Left ventricle myocardium inferior (tissue), 1 donor: ENCODE results near the gene PRDM16. TPM values are rescaled to one million over a fixed set of nuclear protein-coding genes. Genes with fewer than 3 reads are reported as not detected.

Experiments
- DNase-seq: peaks from one replicate; pipeline ENCODE4 v3.0.0-alpha.2; 2020
- H3K27ac ChIP-seq: fragments of 200-600 bp; replicated peaks from 2 replicates; pipeline ENCODE4 v1.8.0; 2021
- H3K27me3 ChIP-seq: fragments of 200-600 bp; 2 replicates; pipeline ENCODE4 v1.8.0; 2021; ENCODE audit warnings: low read depth
- H3K36me3 ChIP-seq: fragments of 200-600 bp; 2 replicates; pipeline ENCODE4 v1.8.0; 2021
- H3K4me1 ChIP-seq: fragments of 200-600 bp; 2 replicates; pipeline ENCODE4 v1.8.0; 2021
- H3K4me3 ChIP-seq: fragments of 200-600 bp; 2 replicates; pipeline ENCODE4 v1.8.0; 2021; ENCODE audit warnings: mild to moderate bottlenecking, moderate library complexity
- H3K9me3 ChIP-seq: fragments of 200-600 bp; replicated peaks from 2 replicates; pipeline ENCODE4 v1.8.0; 2021
- CTCF ChIP-seq: fragments of 200-600 bp; IDR thresholded peaks from 2 replicates; pipeline ENCODE4 v1.8.0; 2021; ENCODE audit warnings: antibody characterized with exemption, mild to moderate bottlenecking, borderline replicate concordance
- intact Hi-C: fragments of 100-400 bp; cut with micrococcal nuclease; formaldehyde crosslinking; loops from one replicate; pipeline ENCODE4 v1.11.0; 2022
- total RNA-seq: library from RNA; stranded (reverse); fragmentation: NEBNext Ultra II Directional; extraction: Animal tissue kit (Norgen Biotek cat#: 25700); gene quantifications from one replicate; pipeline ENCODE4 v1.2.1, GENCODE V29; 2021
- donor health status: DM: no; HTN: yes; CAD: no; lungs with severe emphysema.

The PRDM16 gene
- total RNA-seq, 1 donor from 2014 or later = 16.6 TPM

- no peak overlapping the region for H3K4me3 ChIP-seq
- peak overlapping the region; percentile 62 for H3K27ac ChIP-seq
- TF ChIP-seq CTCF = no peak
- intact Hi-C loops = no loop called here
- H3K27me3 ChIP-seq = no peaks in the 10 kb centered on the region
- H3K4me1 ChIP-seq = peaks cover 43% of the 10 kb centered on the region
- no peaks in the 10 kb centered on the region for H3K36me3 ChIP-seq
- no peaks in the 10 kb centered on the region for H3K9me3 ChIP-seq
- no peak for DNase-seq
These were observed 125.9 kb downstream of the PRDM16 start for GRCh38 chr1:3194760-3195479.

- H3K27ac ChIP-seq = peak overlapping the region; percentile 62
- no peaks in the 10 kb centered on the region for H3K9me3 ChIP-seq
- DNase-seq = no peak
- intact Hi-C loops = no loop called here
- no peak overlapping the region for H3K4me3 ChIP-seq
- no peaks in the 10 kb centered on the region for H3K27me3 ChIP-seq
- TF ChIP-seq CTCF = no peak
- peaks cover 43% of the 10 kb centered on the region for H3K4me1 ChIP-seq
- no peaks in the 10 kb centered on the region for H3K36me3 ChIP-seq
These were observed 126.4 kb downstream of the PRDM16 start for GRCh38 chr1:3195480-3195815.

- intact Hi-C loops = no loop called here
- DNase-seq = no peak
These were observed 127.0 kb downstream of the PRDM16 start for GRCh38 chr1:3195966-3196515.

GRCh38 chr1:3196577-3197245, 127.7 kb downstream of the PRDM16 start:
- Histone ChIP-seq H3K27ac (peak overlapping the region; percentile 62), H3K4me1 (peaks cover 43% of the 10 kb centered on the region), H3K9me3 (no peaks in the 10 kb centered on the region), H3K36me3 (no peaks in the 10 kb centered on the region), H3K4me3 (no peak overlapping the region), H3K27me3 (no peaks in the 10 kb centered on the region)
- intact Hi-C loops = no loop called here
- TF ChIP-seq CTCF = no peak
- DNase-seq = no peak

More at GRCh38 chr1:3195966-3196515, 127.0 kb downstream of the PRDM16 start:
- H3K27ac ChIP-seq = peak overlapping the region; percentile 62
- peaks cover 43% of the 10 kb centered on the region for H3K4me1 ChIP-seq
- H3K9me3 ChIP-seq = no peaks in the 10 kb centered on the region
- no peaks in the 10 kb centered on the region for H3K36me3 ChIP-seq
- H3K27me3 ChIP-seq = no peaks in the 10 kb centered on the region
- no peak for TF ChIP-seq CTCF
- no peak overlapping the region for H3K4me3 ChIP-seq

GRCh38 chr1:3197781-3198316, 128.8 kb downstream of the PRDM16 start:
- Histone ChIP-seq H3K4me3 (no peak overlapping the region), H3K27ac (peak overlapping the region; percentile 52)
- intact Hi-C loops = no loop called here

More at GRCh38 chr1:3197781-3198316, 128.8 kb downstream of the PRDM16 start:
- H3K4me1 ChIP-seq = peaks cover 43% of the 10 kb centered on the region
- DNase-seq = no peak
- no peak for TF ChIP-seq CTCF
- H3K9me3 ChIP-seq = no peaks in the 10 kb centered on the region
- H3K27me3 ChIP-seq = no peaks in the 10 kb centered on the region
- no peaks in the 10 kb centered on the region for H3K36me3 ChIP-seq
